ENCODE results near the gene NUP62CL.
A peak's percentile ranks its signal among the peaks of the same experiment; 100 is the strongest.
"Not testable (repeated sequence)": the region's sequence is repeated elsewhere in the genome, so short reads cannot be mapped to it uniquely, and the experiment has no call there.

Gene NUP62CL

GRCh38 chrX:107205770-107206696, at the start of gene NUP62CL, which contains the start of gene DNAAF6:
NUP62CL (minus strand) TSS chrX:107206433; CDS start chrX:107175146, 31,287 bp downstream.
DNAAF6 (plus strand) TSS chrX:107206611; CDS start chrX:107212876, 6,265 bp downstream.
- DNase-seq (ENCODE audit: low spot score), result peak; percentile 80

- DNase-seq (ENCODE audit: low spot score), result no peak
Observed at GRCh38 chrX:107228486-107228819, 22.2 kb upstream of the NUP62CL start.

GRCh38 chrX:107227780-107228485, 21.7 kb upstream of the NUP62CL start:
- no peak for DNase-seq (ENCODE audit: low spot score)

- no peak for DNase-seq (ENCODE audit: low spot score)
Observed at GRCh38 chrX:107226757-107227156, 20.5 kb upstream of the NUP62CL start.

- no peak for DNase-seq (ENCODE audit: low spot score)
Observed at GRCh38 chrX:107213477-107213876, 7.2 kb upstream of the NUP62CL start.

GRCh38 chrX:107207943-107208342, 1.7 kb upstream of the NUP62CL start:
- no peak for DNase-seq (ENCODE audit: low spot score)

GRCh38 chrX:107207089-107207488, 856 bp upstream of the NUP62CL start:
- no peak for DNase-seq (ENCODE audit: low spot score)

GRCh38 chrX:107206697-107207065, 448 bp upstream of the NUP62CL start:
- DNase-seq (ENCODE audit: low spot score), result no peak

GRCh38 chrX:107204068-107204605, 2.1 kb downstream of the NUP62CL start:
- no peak for DNase-seq (ENCODE audit: low spot score)

GRCh38 chrX:107199491-107199890, 6.7 kb downstream of the NUP62CL start:
- no peak for DNase-seq (ENCODE audit: low spot score)

GRCh38 chrX:107198074-107198473, 8.2 kb downstream of the NUP62CL start:
- not testable (repeated sequence) for DNase-seq (ENCODE audit: low spot score)

GRCh38 chrX:107197319-107197718, 8.9 kb downstream of the NUP62CL start:
- no peak for DNase-seq (ENCODE audit: low spot score)

GRCh38 chrX:107171369-107172102, 34.7 kb downstream of the NUP62CL start:
- no peak for DNase-seq (ENCODE audit: low spot score)

- DNase-seq (ENCODE audit: low spot score), result no peak
Observed at GRCh38 chrX:107168712-107169111, 37.5 kb downstream of the NUP62CL start.

- DNase-seq (ENCODE audit: low spot score), result peak; percentile 36
Observed at GRCh38 chrX:107168257-107168656, 38.0 kb downstream of the NUP62CL start.

GRCh38 chrX:107167163-107167921, 38.9 kb downstream of the NUP62CL start:
- DNase-seq (ENCODE audit: low spot score), result no peak

GRCh38 chrX:107157618-107158017, 48.6 kb downstream of the NUP62CL start:
- DNase-seq (ENCODE audit: low spot score), result not testable (repeated sequence)

GRCh38 chrX:107155621-107156430, 50.4 kb downstream of the NUP62CL start:
- DNase-seq (ENCODE audit: low spot score), result not testable (repeated sequence)

GRCh38 chrX:107154787-107155620, 51.2 kb downstream of the NUP62CL start:
- DNase-seq (ENCODE audit: low spot score), result no peak

- peak; percentile 4 for DNase-seq (ENCODE audit: low spot score)
Observed at GRCh38 chrX:107153005-107153404, 53.2 kb downstream of the NUP62CL start.
